ENCODE measurements around the gene CASK.

CASK gene

GRCh38 chrX:41808047-41808446, 115.3 kb downstream of the CASK start:
- no peak for TF ChIP-seq CTCF (IDR thresholded peaks at IDR 0.05; ENCODE audit: low read depth, low read length)
- H3K4me3 ChIP-seq (ENCODE audit: low read depth, low read length): no peak overlapping the region

GRCh38 chrX:41802958-41803357, 120.4 kb downstream of the CASK start:
- TF ChIP-seq CTCF (IDR thresholded peaks at IDR 0.05; ENCODE audit: low read depth, low read length): no peak

GRCh38 chrX:41799661-41800060, 123.7 kb downstream of the CASK start:
- H3K4me3 ChIP-seq (ENCODE audit: low read depth, low read length): no peak overlapping the region
- TF ChIP-seq CTCF (IDR thresholded peaks at IDR 0.05; ENCODE audit: low read depth, low read length): no peak

More at GRCh38 chrX:41802958-41803357, 120.4 kb downstream of the CASK start:
- no peak overlapping the region for H3K4me3 ChIP-seq (ENCODE audit: low read depth, low read length)

GRCh38 chrX:41796577-41796976, 126.8 kb downstream of the CASK start:
- TF ChIP-seq CTCF (IDR thresholded peaks at IDR 0.05; ENCODE audit: low read depth, low read length): no peak
- H3K4me3 ChIP-seq (ENCODE audit: low read depth, low read length): no peak overlapping the region

GRCh38 chrX:41796046-41796445, 127.3 kb downstream of the CASK start:
- TF ChIP-seq CTCF (IDR thresholded peaks at IDR 0.05; ENCODE audit: low read depth, low read length): no peak
- H3K4me3 ChIP-seq (ENCODE audit: low read depth, low read length): no peak overlapping the region

GRCh38 chrX:41789374-41789773, 134.0 kb downstream of the CASK start:
- H3K4me3 ChIP-seq (ENCODE audit: low read depth, low read length): no peak overlapping the region
- TF ChIP-seq CTCF (IDR thresholded peaks at IDR 0.05; ENCODE audit: low read depth, low read length): no peak

- TF ChIP-seq CTCF (IDR thresholded peaks at IDR 0.05; ENCODE audit: low read depth, low read length): no peak
- H3K4me3 ChIP-seq (ENCODE audit: low read depth, low read length): no peak overlapping the region
Observed at GRCh38 chrX:41785685-41786084, 137.7 kb downstream of the CASK start.

All from WI38 (cell line).